Spinal cord (tissue), 10 donors: ENCODE data around the gene PTPRK. TPM values are rescaled to one million over a fixed set of nuclear protein-coding genes. Genes with fewer than 3 reads are reported as not detected.

Experiments used
- DNase-seq, 6 donors: peaks; one replicate each; pipeline versions ENCODE4 v3.0.0 to v3.0.0-alpha.2; 2013 to 2015; ENCODE audit warnings: low spot score in 6 of 6, low read depth in 4 of 6
- H3K27ac ChIP-seq: one replicate; pipeline ENCODE4 v1.5.1; 2013; ENCODE audit warnings: low read depth, low read length, control low read depth
- H3K27me3 ChIP-seq: one replicate; pipeline ENCODE4 v1.6.1; 2013; ENCODE audit warnings: low read length; ENCODE audit not compliant: control insufficient read depth, insufficient read depth
- H3K36me3 ChIP-seq: one replicate; pipeline ENCODE4 v1.6.1; 2013; ENCODE audit warnings: low read length; ENCODE audit not compliant: control insufficient read depth, insufficient read depth
- H3K4me1 ChIP-seq: one replicate; pipeline ENCODE4 v1.6.1; 2013; ENCODE audit warnings: low read length; ENCODE audit not compliant: control insufficient read depth, insufficient read depth
- H3K4me3 ChIP-seq: one replicate; pipeline ENCODE4 v1.5.1; 2013; ENCODE audit warnings: low read depth, low read length, control low read depth
- H3K9me3 ChIP-seq: one replicate; pipeline ENCODE4 v1.6.1; 2013; ENCODE audit warnings: low read length; ENCODE audit not compliant: control insufficient read depth, insufficient read depth
- WGBS: methylation state at CpG from one replicate; pipeline ENCODE4 v1.1.5; 2013; ENCODE audit warnings: missing lambda C conversion rate; ENCODE audit not compliant: insufficient coverage; 5-methylcytosine and 5-hydroxymethylcytosine counted together
- long read RNA-seq, 4 donors: transcript quantifications; one replicate each; lab custom pipeline, GENCODE V29; 2026
- polyA plus RNA-seq, 2 donors: library from polyadenylated mRNA; unstranded; fragments of 120-200 nt; gene quantifications; one replicate each; pipeline ENCODE4 v1.2.1, GENCODE V29; 2013; ENCODE audit not compliant: insufficient read length in 2 of 2
- total RNA-seq, 2 donors: library from RNA; depleted of rRNA in 1 of 2; stranded (reverse); fragments of 120-200 nt in 1 of 2; fragments of >200 nt in 1 of 2; gene quantifications; one replicate each; pipeline versions ENCODE4 v1.2.3 to v1.2.4, GENCODE V29; 2013 to 2014
- donor health status: healthy.

Gene PTPRK
- total RNA-seq (10 to 100 TPM; 32.9 to 63.4 TPM), polyA plus RNA-seq (10 to 100 TPM; 28.4 to 35.3 TPM)
- long read RNA-seq, donor 1, partial matches to known transcripts, result 0 of 2 reads
- long read RNA-seq, donor 1, other reads (novel, unspliced or antisense), result 0 of 2 reads
- long read RNA-seq, donor 2, result 0 reads
- long read RNA-seq, donor 3, partial matches to known transcripts, result 5 of 5 reads
- long read RNA-seq, donor 3, other reads (novel, unspliced or antisense), result 0 of 5 reads
- long read RNA-seq, donor 4, full-length matches to known transcripts, result 5 of 5 reads
- long read RNA-seq, donor 4, partial matches to known transcripts, result 0 of 5 reads
- long read RNA-seq, donor 4, other reads (novel, unspliced or antisense), result 0 of 5 reads

DNA sequence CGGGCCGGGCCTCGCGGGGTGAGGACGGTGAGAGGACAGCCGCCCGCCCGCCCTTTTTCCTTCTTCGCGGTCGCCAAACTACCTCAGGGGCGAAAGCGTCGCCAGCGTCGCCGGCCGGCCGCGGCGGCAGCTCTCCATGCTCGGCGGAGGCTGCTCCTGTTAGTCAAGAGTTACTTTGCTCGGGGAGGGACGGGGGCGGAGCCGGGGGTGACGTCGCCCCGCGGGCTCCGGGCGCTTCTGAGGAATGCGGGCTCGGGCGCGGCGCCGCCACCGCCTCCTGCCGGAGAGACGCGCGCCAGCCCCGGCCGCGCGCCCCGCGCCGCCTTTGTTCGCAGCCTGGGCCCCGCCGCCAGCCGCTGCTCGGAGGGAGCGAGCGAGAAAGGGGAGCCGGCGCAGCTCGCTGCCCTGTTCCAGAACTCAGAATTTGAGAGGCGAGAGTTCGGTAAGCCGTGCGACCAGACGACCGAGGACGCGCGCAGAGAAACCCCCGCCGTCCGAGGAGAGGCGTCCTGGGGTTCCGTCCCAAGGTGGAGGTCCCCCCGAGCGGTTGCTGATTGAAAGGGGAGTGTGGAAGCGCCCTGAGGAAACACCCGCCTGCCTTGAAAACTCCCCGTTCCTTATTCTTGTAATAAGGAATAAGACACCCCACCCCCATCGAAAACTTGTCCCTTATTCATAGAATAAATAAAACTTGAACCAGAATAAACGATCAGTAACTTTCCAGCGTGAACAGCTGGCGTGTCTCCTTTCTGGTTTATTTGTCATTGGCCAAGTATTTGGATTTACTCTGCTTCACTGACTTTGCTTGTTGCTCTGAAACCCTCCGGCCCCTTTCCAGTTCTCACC lies at the start of gene PTPRK:
Gene PTPRK (minus strand): TSS at position 164 of the 846 bp plus-strand sequence. CDS start 241 bp downstream, outside the sequence.
- H3K4me3 ChIP-seq, result peak within 1 kb of the TSS; percentile 69
- H3K4me1 ChIP-seq, result no peaks in the 10 kb centered on the region
- no peaks in the 10 kb centered on the region for H3K36me3 ChIP-seq
- H3K27ac ChIP-seq, result peak within 1 kb of the TSS; percentile 87
- WGBS, result under 1% methylated on average over 79 of the region's 85 CpGs
- H3K27me3 ChIP-seq, result no peaks in the 10 kb centered on the region
- H3K9me3 ChIP-seq, result no peaks in the 10 kb centered on the region
- DNase-seq, result peak; percentile 78 to 97 (median 84)

- DNase-seq, result no peak
- Histone ChIP-seq H3K9me3 (no peaks in the 10 kb centered on the region), H3K4me1 (no peaks in the 10 kb centered on the region), H3K4me3 (no peak overlapping the region), H3K36me3 (no peaks in the 10 kb centered on the region), H3K27ac (no peak overlapping the region), H3K27me3 (no peaks in the 10 kb centered on the region)
- no CpG with 5 or more reads among the region's 1 CpG for WGBS
Observed at GRCh38 chr6:128567029-128567428, 46.6 kb upstream of the PTPRK start.

- Histone ChIP-seq H3K27ac (no peak overlapping the region), H3K36me3 (no peaks in the 10 kb centered on the region), H3K4me1 (no peaks in the 10 kb centered on the region), H3K27me3 (no peaks in the 10 kb centered on the region), H3K9me3 (no peaks in the 10 kb centered on the region), H3K4me3 (no peak overlapping the region)
- DNase-seq, result no peak
Observed at GRCh38 chr6:128560966-128561365, 40.6 kb upstream of the PTPRK start.

- no peak for DNase-seq
Observed at GRCh38 chr6:128558924-128559323, 38.5 kb upstream of the PTPRK start.

GRCh38 chr6:128558021-128558420 lies 37.6 kb upstream of the PTPRK start:
- WGBS, result no CpG with 5 or more reads among the region's 2 CpGs
- Histone ChIP-seq H3K4me1 (no peaks in the 10 kb centered on the region), H3K36me3 (no peaks in the 10 kb centered on the region), H3K27ac (no peak overlapping the region), H3K9me3 (no peaks in the 10 kb centered on the region), H3K27me3 (no peaks in the 10 kb centered on the region), H3K4me3 (no peak overlapping the region)
- DNase-seq, result no peak

More at GRCh38 chr6:128558924-128559323, 38.5 kb upstream of the PTPRK start:
- Histone ChIP-seq H3K9me3 (no peaks in the 10 kb centered on the region), H3K27ac (no peak overlapping the region), H3K27me3 (no peaks in the 10 kb centered on the region), H3K4me1 (no peaks in the 10 kb centered on the region), H3K4me3 (no peak overlapping the region), H3K36me3 (no peaks in the 10 kb centered on the region)
- WGBS, result 82% methylated on average over 2 of the region's 2 CpGs

- Histone ChIP-seq H3K27me3 (no peaks in the 10 kb centered on the region), H3K9me3 (no peaks in the 10 kb centered on the region), H3K27ac (no peak overlapping the region), H3K36me3 (no peaks in the 10 kb centered on the region), H3K4me3 (no peak overlapping the region), H3K4me1 (no peaks in the 10 kb centered on the region)
- WGBS, result 80% methylated on average over 1 of the region's 3 CpGs
- no peak for DNase-seq
Observed at GRCh38 chr6:128557081-128557480, 36.7 kb upstream of the PTPRK start.

GRCh38 chr6:128554302-128554701 lies 33.9 kb upstream of the PTPRK start:
- Histone ChIP-seq H3K9me3 (no peaks in the 10 kb centered on the region), H3K27ac (no peak overlapping the region), H3K27me3 (no peaks in the 10 kb centered on the region), H3K36me3 (no peaks in the 10 kb centered on the region), H3K4me3 (no peak overlapping the region), H3K4me1 (no peaks in the 10 kb centered on the region)
- no CpG with 5 or more reads among the region's 2 CpGs for WGBS
- peak in 2 of 6 donors; percentile 11 to 66 for DNase-seq

DNA sequence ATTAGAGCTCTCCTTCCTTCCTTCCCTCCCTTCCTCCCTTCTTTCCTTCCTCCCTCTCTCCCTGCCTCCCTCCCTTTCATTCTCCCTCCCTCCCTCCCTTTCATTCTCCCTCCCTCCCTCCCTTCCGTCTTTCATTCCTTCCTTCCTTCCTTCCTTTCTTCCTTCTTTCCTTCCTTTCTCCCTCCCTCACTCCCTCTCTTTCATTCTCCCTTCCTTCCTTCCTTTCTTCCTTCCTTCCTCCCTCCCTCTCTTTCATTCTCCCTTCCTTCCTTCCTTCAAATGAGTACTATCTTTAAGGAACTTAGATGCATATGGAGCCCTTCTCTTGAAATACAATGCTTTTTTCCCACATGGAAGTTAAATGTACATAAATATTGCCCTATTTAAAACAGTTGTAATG lies 20.9 kb upstream of the PTPRK start:
- H3K4me3 ChIP-seq, result no peak overlapping the region
- no peak overlapping the region for H3K27ac ChIP-seq
- H3K27me3 ChIP-seq, result no peaks in the 10 kb centered on the region
- DNase-seq, result no peak
- WGBS, result no CpG with 5 or more reads among the region's 1 CpG
- H3K4me1 ChIP-seq, result no peaks in the 10 kb centered on the region
- H3K9me3 ChIP-seq, result no peaks in the 10 kb centered on the region
- no peaks in the 10 kb centered on the region for H3K36me3 ChIP-seq

DNA sequence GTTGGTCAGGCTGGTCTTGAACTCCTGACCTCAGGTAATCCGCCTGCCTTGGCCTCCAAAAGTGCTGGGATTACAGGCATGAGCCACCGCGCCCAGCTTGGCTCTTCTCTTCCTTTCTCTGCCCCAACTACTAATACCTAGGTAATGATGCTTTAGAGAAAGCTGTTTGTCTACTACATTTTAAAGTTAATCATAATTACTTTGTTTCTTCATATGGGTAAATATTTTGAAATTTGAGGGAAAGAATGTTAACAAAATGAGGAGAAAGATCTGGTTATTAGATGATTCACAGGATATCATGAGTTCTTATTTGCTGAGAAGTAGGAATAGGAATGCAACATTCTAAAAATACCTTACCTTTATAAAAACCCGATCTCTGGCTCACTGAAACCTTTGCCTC lies 18.4 kb upstream of the PTPRK start:
- H3K4me1 ChIP-seq, result no peaks in the 10 kb centered on the region
- H3K4me3 ChIP-seq, result no peak overlapping the region
- no peak overlapping the region for H3K27ac ChIP-seq
- no peak for DNase-seq
- H3K36me3 ChIP-seq, result no peaks in the 10 kb centered on the region
- no peaks in the 10 kb centered on the region for H3K9me3 ChIP-seq
- H3K27me3 ChIP-seq, result no peaks in the 10 kb centered on the region
- WGBS, result no CpG with 5 or more reads among the region's 4 CpGs
